Measurements from ENCODE around the gene POU2F2. TPM values are rescaled to one million over a fixed set of nuclear protein-coding genes. Genes with fewer than 3 reads are reported as not detected.

Gene POU2F2
- total and polyA plus RNA-seq, 8 donors = 0.87 to 10.0 (median 1.6) TPM

- DNase-seq = no peak
- no peak for TF ChIP-seq CTCF (IDR thresholded peaks at IDR 0.05)
- H3K4me3 ChIP-seq = no peak overlapping the region
- H3K27ac ChIP-seq = no peak overlapping the region
- no peaks in the 10 kb centered on the region for H3K4me1 ChIP-seq
- H3K27me3 ChIP-seq = peaks cover 21 to 57% of the 10 kb centered on the region in 2 donors
- H3K9me3 ChIP-seq = no peaks in the 10 kb centered on the region
- no peaks in the 10 kb centered on the region for H3K36me3 ChIP-seq
- ATAC-seq = no peak
- intact Hi-C loops (cut with DNase I) = no loop called here
Measured at GRCh38 chr19:42066075-42066754, 66.0 kb downstream of the POU2F2 start.

- Histone ChIP-seq H3K9me3 (no peaks in the 10 kb centered on the region), H3K4me3 (no peak overlapping the region), H3K27ac (no peak overlapping the region), H3K4me1 (no peaks in the 10 kb centered on the region), H3K27me3 (peaks cover 21 to 57% of the 10 kb centered on the region in 2 donors), H3K36me3 (no peaks in the 10 kb centered on the region)
- ATAC-seq (no peak), DNase-seq (no peak)
- intact Hi-C loops (cut with DNase I) = no loop called here
- no peak for TF ChIP-seq CTCF (IDR thresholded peaks at IDR 0.05)
Measured at GRCh38 chr19:42065511-42065910, 66.7 kb downstream of the POU2F2 start.

GRCh38 chr19:42065051-42065450 is 67.2 kb downstream of the POU2F2 start:
- no peak for TF ChIP-seq CTCF (IDR thresholded peaks at IDR 0.05)

GRCh38 chr19:42064432-42064831 is 67.8 kb downstream of the POU2F2 start:
- H3K27me3 ChIP-seq = peaks cover 14 to 46% of the 10 kb centered on the region in 2 donors
- no peak for ATAC-seq
- no peak for DNase-seq
- no peaks in the 10 kb centered on the region for H3K9me3 ChIP-seq
- H3K27ac ChIP-seq = no peak overlapping the region
- no peak overlapping the region for H3K4me3 ChIP-seq
- no peaks in the 10 kb centered on the region for H3K4me1 ChIP-seq
- no peaks in the 10 kb centered on the region for H3K36me3 ChIP-seq
- TF ChIP-seq CTCF (IDR thresholded peaks at IDR 0.05) = no peak
- intact Hi-C loops (cut with DNase I) = no loop called here

More at GRCh38 chr19:42065051-42065450, 67.2 kb downstream of the POU2F2 start:
- DNase-seq = no peak
- Histone ChIP-seq H3K4me1 (no peaks in the 10 kb centered on the region), H3K27ac (no peak overlapping the region), H3K9me3 (no peaks in the 10 kb centered on the region), H3K4me3 (no peak overlapping the region), H3K27me3 (peaks cover 20 to 52% of the 10 kb centered on the region in 2 donors), H3K36me3 (no peaks in the 10 kb centered on the region)
- intact Hi-C loops (cut with DNase I) = no loop called here
- ATAC-seq = no peak

GRCh38 chr19:42062381-42062780 is 69.9 kb downstream of the POU2F2 start:
- peaks cover 0 to 26% of the 10 kb centered on the region in 2 donors for H3K27me3 ChIP-seq
- no peaks in the 10 kb centered on the region for H3K9me3 ChIP-seq
- no peak for ATAC-seq
- no peaks in the 10 kb centered on the region for H3K4me1 ChIP-seq
- H3K4me3 ChIP-seq = no peak overlapping the region
- DNase-seq = no peak
- no peaks in the 10 kb centered on the region for H3K36me3 ChIP-seq
- H3K27ac ChIP-seq = no peak overlapping the region
- TF ChIP-seq CTCF (IDR thresholded peaks at IDR 0.05) = no peak
- intact Hi-C loops (cut with DNase I) = no loop called here

Measured in left lung (tissue), 10 donors.